SU-DHL-6 (cell line): ENCODE measurements around the gene CHAT.

Experiments used
- H2AFZ ChIP-seq: fragments of 200-600 bp; sonication (generic); 2 replicates; pipeline ENCODE4 v1.6.1; 2014; ENCODE audit warnings: low read depth, mild to moderate bottlenecking, moderate library complexity, mixed read lengths, antibody characterized with exemption, low read length; ENCODE audit not compliant: severe bottlenecking
- H3F3A ChIP-seq: fragments of 200-600 bp; shearing (Covaris generic); 2 replicates; pipeline ENCODE4 v1.6.0; 2016; ENCODE audit warnings: antibody characterized with exemption, mild to moderate bottlenecking; ENCODE audit not compliant: insufficient read depth
- H3K27ac ChIP-seq: fragments of 200-600 bp; sonication (generic); 2 replicates; pipeline ENCODE4 v1.5.1; 2016; ENCODE audit warnings: low read depth, mild to moderate bottlenecking, low read length, moderate library complexity, mixed read lengths
- H3K27me3 ChIP-seq: fragments of 200-600 bp; sonication (generic), shearing (Covaris generic); 2 replicates; pipeline ENCODE4 v1.6.0; 2014; ENCODE audit warnings: mild to moderate bottlenecking, low read length
- H3K36me3 ChIP-seq: fragments of 200-600 bp; sonication (generic); 2 replicates; pipeline ENCODE4 v1.6.1; 2014; ENCODE audit warnings: mild to moderate bottlenecking, low read length, mixed read lengths
- H3K4me2 ChIP-seq: fragments of 300-600, 200-600 bp; shearing (Covaris generic), sonication (generic); 2 replicates; pipeline ENCODE4 v1.6.0; 2014; ENCODE audit warnings: low read length, low read depth, mild to moderate bottlenecking; ENCODE audit not compliant: poor library complexity, severe bottlenecking
- H3K4me3 ChIP-seq: fragments of 200-600 bp; sonication (generic); 2 replicates; pipeline ENCODE4 v1.5.1; 2014; ENCODE audit warnings: antibody characterized with exemption, low read length, mild to moderate bottlenecking, mixed read lengths; ENCODE audit not compliant: insufficient read depth, poor library complexity, severe bottlenecking
- H3K79me2 ChIP-seq: fragments of 200-600 bp; sonication (generic); 2 replicates; pipeline ENCODE4 v1.6.1; 2014; ENCODE audit warnings: mild to moderate bottlenecking, low read length, moderate library complexity; ENCODE audit not compliant: insufficient read depth
- H3K9ac ChIP-seq: fragments of 200-600 bp; sonication (generic); 2 replicates; pipeline ENCODE4 v1.7.0; 2014; ENCODE audit warnings: mild to moderate bottlenecking, low read length
- H3K9me2 ChIP-seq: fragments of 200-600 bp; sonication (generic); replicated peaks from 2 replicates; pipeline ENCODE4 v1.6.1; 2014; ENCODE audit warnings: low read length; ENCODE audit not compliant: insufficient read depth
- H3K9me3 ChIP-seq: fragments of 200-600 bp; sonication (generic); 2 replicates; pipeline ENCODE4 v1.6.1; 2014; ENCODE audit warnings: low read length, mixed read lengths; ENCODE audit not compliant: insufficient read depth
- H4K20me1 ChIP-seq: fragments of 200-600 bp; sonication (generic); 2 replicates; pipeline ENCODE4 v1.6.1; 2014; ENCODE audit warnings: low read depth, mild to moderate bottlenecking, antibody characterized with exemption, low read length, moderate library complexity, mixed read lengths
- EZH2phosphoT487 ChIP-seq: fragments of 200-600 bp; sonication (generic), shearing (Covaris generic); conservative IDR thresholded peaks from 2 replicates; pipeline ENCODE4 v1.6.1; 2018; ENCODE audit warnings: mild to moderate bottlenecking, antibody characterized with exemption, low read length, moderate library complexity, mixed read lengths
- TF ChIP-seq, protein P1 (sequence below): fragments of 200-600 bp; sonication (generic); IDR thresholded peaks from one replicate; pipeline ENCODE4 v1.5.1; 2017; ENCODE audit warnings: antibody characterized with exemption, mild to moderate bottlenecking, low read length, moderate library complexity; ENCODE audit not compliant: insufficient read depth, poor library complexity, severe bottlenecking

Gene CHAT

DNA sequence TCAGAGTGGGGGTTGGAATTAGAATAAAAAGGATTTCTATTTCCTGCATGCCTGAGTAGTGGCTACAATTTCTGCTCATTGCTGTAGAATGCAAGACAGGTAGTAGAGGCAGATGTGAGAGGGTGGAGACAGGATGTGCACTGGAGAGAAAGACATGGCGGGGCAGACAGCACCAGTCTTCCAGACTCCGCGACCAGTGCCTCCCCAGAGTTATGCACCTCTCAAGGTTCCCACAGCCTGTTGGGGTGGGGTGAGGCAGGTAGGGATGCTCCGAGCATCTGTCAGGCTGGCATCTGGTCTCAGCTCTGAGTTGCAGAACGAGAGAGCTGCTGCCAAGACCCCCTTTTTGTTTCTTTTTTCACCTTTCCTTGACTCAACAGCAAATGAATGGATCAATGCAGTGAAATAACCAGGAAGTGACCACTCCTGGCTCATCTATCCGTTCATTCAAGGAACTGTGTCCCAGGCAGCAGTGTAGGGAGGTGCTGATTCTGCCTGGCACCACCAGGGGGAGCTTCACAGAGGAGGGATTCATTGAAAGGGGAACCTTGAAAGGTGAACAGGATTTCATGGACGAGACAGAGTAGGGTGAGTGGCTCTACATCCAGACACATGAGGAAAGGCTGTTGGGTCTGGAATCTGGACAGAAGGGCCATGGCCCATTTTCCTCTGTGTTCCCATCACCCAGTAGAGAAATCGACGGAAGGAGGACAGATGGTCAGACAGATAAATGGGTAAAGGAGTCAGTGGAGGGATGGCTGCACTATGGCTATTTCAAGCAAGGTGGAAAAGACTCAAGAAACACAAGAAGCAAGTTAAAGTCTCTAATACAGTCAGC, 20.9 kb upstream of the CHAT start:
- H3F3A ChIP-seq, result no peaks in the 10 kb centered on the region
- H4K20me1 ChIP-seq, result no peaks in the 10 kb centered on the region
- no peaks in the 10 kb centered on the region for H3K36me3 ChIP-seq
- no peak overlapping the region for H3K27ac ChIP-seq
- no peaks in the 10 kb centered on the region for H3K9me2 ChIP-seq
- no peak overlapping the region for H3K4me3 ChIP-seq
- H3K27me3 ChIP-seq, result no peaks in the 10 kb centered on the region
- H3K9ac ChIP-seq, result no peak overlapping the region
- no peaks in the 10 kb centered on the region for H3K79me2 ChIP-seq
- TF ChIP-seq, protein P1, sequence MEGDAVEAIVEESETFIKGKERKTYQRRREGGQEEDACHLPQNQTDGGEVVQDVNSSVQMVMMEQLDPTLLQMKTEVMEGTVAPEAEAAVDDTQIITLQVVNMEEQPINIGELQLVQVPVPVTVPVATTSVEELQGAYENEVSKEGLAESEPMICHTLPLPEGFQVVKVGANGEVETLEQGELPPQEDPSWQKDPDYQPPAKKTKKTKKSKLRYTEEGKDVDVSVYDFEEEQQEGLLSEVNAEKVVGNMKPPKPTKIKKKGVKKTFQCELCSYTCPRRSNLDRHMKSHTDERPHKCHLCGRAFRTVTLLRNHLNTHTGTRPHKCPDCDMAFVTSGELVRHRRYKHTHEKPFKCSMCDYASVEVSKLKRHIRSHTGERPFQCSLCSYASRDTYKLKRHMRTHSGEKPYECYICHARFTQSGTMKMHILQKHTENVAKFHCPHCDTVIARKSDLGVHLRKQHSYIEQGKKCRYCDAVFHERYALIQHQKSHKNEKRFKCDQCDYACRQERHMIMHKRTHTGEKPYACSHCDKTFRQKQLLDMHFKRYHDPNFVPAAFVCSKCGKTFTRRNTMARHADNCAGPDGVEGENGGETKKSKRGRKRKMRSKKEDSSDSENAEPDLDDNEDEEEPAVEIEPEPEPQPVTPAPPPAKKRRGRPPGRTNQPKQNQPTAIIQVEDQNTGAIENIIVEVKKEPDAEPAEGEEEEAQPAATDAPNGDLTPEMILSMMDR, result peak; percentile 91
- TF ChIP-seq EZH2phosphoT487, result no peak
- H3K4me2 ChIP-seq, result no peak overlapping the region
- H2AFZ ChIP-seq, result no peak overlapping the region
- H3K9me3 ChIP-seq, result no peaks in the 10 kb centered on the region

DNA sequence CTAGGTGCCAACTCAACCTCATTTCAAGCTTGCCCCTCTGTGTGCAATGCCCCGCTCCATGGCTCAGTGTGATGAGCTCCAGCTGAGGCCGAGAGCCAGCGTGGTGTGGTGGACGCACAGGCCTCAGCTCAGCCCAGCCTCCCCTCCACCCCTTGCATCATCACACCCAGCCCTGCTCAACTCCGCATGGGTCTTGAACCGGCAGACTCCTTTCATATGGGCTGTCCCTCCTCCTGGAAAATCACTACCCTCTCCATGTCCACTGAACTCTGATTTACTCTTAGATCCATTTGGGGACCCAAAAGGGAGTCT, 20.3 kb upstream of the CHAT start:
- Histone ChIP-seq H3K4me3 (no peak overlapping the region), H3K36me3 (no peaks in the 10 kb centered on the region), H4K20me1 (no peaks in the 10 kb centered on the region), H3F3A (no peaks in the 10 kb centered on the region), H3K9me3 (no peaks in the 10 kb centered on the region), H2AFZ (no peak overlapping the region), H3K4me2 (no peak overlapping the region), H3K9ac (no peak overlapping the region), H3K9me2 (no peaks in the 10 kb centered on the region), H3K27me3 (no peaks in the 10 kb centered on the region), H3K27ac (no peak overlapping the region), H3K79me2 (no peaks in the 10 kb centered on the region)
- TF ChIP-seq EZH2phosphoT487, result no peak
- TF ChIP-seq, protein P1, result no peak

DNA sequence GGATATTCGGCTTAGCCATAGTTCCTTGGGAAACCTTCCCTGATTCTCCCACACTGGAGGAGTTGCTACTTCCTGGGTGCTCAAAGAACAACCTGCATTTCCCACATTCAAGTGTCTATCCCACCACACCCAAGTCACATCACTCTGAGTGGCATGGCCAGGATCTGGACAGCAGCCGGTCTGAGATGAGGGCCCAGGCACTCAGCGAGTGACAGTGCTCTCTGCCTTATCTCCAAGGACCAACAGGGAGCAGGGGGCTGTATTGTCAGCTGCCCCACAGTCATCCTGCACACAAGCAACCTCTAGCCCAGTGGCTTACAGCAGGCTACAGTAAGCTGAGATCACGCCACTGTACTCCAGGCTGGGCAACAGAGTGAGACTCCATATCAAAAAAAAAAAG, 19.8 kb upstream of the CHAT start:
- Histone ChIP-seq H3K9ac (no peak overlapping the region), H3K27me3 (no peaks in the 10 kb centered on the region), H3F3A (no peaks in the 10 kb centered on the region), H3K79me2 (no peaks in the 10 kb centered on the region), H2AFZ (no peak overlapping the region), H3K4me2 (no peak overlapping the region), H3K27ac (no peak overlapping the region), H3K9me2 (no peaks in the 10 kb centered on the region), H3K36me3 (no peaks in the 10 kb centered on the region), H3K4me3 (no peak overlapping the region), H3K9me3 (no peaks in the 10 kb centered on the region), H4K20me1 (no peaks in the 10 kb centered on the region)
- TF ChIP-seq, protein P1, result no peak

DNA sequence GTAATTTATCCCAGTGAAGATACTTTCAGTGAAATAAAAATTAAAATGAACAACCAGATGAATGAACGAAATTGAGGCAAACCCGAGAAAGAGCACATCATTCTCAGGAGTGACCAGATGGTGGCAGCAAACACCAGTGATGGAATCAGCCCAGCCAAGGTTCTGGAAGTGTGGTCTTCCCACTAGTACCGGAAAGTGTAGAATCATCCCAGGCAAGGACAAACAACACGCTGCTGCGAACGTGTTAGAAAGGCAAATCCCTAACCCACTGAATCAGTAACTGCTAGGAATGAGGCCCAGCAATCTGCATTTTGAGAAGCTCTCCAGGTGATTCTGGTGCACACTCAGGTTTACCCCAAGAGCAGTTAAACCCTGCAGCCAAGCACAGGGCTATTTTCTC, 19.2 kb upstream of the CHAT start:
- Histone ChIP-seq H3K4me3 (no peak overlapping the region), H3K9me3 (no peaks in the 10 kb centered on the region), H2AFZ (no peak overlapping the region), H3F3A (no peaks in the 10 kb centered on the region), H3K9ac (no peak overlapping the region), H3K36me3 (no peaks in the 10 kb centered on the region), H3K4me2 (no peak overlapping the region), H3K79me2 (no peaks in the 10 kb centered on the region), H3K9me2 (no peaks in the 10 kb centered on the region), H3K27ac (no peak overlapping the region), H3K27me3 (no peaks in the 10 kb centered on the region), H4K20me1 (no peaks in the 10 kb centered on the region)
- TF ChIP-seq EZH2phosphoT487, result no peak
- TF ChIP-seq, protein P1, result peak; percentile 65
